HG03457 (cell line): Measurements from ENCODE around the gene PANK4.
"Not testable (repeated sequence)": the region's sequence is repeated elsewhere in the genome, so short reads cannot be mapped to it uniquely, and the experiment has no call there.

Experiments
- ATAC-seq: cut with Tn5 transposase; IDR thresholded peaks from one replicate; pipeline ENCODE4 v1.9.1; 2021; ENCODE audit warnings: moderate number of reproducible peaks; ENCODE audit not compliant: unreplicated experiment

Gene PANK4

DNA sequence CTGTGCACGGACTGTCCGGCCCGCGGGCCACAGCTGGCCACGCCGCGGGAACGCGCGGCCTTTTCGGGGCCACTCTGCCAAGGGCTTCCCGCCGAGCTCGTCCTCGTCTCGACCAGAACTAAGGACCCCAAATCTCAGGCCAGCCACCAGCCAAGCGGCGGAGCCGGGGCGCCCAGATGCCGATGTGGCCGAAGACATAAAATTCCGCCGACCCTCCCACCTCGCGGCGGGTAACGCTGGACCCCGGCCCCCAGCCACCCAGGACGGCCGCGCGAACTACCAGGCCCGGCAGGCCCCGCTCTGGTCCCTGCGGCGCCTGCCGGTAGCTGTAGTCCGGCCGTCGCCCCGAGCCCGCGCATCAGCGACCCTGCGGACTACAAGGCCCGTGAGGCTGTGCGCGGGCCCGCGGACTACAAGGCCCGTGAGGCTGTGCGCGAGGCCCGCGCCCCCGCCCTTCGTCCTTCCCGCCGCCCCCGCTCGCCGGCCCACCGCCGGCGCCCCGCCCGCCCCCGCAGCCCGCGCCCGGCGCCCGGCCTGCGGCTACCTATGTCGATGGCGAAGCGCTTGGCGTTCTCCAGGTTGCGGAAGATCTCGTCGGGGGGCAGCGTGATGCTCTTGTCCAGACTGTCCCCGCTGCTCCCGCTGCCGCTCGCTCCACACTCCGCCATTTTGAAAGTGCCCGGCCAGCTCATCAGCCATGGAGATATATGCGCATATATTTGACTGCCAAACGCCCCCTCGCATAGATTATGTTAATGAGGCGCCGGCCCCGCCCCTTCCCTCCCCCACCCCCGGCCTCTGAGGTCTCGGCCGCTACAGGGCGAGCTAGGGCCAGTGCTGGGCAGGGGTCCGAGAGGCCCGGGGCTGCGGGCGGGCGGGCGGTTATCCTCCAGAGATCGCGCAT, at the start of gene PANK4:
PANK4 (minus strand) TSS at position 677 of the 904 bp plus-strand sequence; CDS start at position 668, 9 bp downstream.
- peak; percentile 75 for ATAC-seq

DNA sequence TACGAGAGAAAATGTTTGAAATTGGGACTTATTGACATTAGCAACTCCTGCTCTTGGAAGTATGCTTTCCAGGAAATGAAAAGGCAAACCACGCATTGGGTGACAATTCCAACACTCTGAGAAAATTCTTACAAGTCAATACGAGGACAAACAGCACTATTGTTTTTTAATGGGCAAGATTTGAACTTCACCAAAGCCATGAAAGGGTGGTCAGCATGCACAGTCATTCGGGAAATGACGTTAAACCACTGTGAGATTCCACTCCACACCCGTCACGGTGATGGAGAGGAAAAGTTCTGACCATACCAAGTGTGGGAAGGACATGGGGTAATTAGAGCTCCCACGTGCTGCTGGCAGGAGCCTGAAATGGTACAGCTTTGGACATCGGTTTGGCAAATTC, 48.0 kb upstream of the PANK4 start:
- ATAC-seq = no peak

DNA sequence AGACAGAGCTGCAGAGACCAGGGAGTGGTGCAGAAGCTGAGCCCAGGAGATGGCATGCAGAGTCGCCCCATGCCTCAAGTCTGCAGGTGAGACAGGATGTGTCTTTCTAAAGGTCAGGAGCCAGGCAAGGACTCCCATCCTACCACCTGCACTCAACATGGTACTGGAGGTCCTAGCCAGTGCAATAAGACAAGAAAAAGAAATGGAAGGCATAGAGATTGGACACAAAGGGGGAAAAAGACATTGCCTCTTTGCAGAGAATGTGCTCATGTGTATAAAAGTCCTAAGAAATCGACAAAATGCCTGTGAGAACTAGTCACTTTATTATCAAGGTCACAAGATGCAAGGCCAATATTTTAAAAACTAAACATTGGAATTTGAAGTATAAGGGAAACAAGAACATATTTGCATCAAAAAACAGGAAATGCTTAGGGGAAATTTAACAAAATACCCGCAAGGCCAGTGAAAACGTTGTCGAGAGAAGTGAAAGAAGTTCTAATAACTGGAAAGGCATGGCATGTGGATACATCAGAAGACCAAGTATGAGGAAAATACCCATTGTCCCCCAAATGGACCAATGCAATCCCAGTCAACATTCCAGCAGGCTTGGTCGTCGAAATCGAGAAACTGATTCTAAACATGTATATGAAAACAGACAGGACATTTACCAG, 47.0 kb upstream of the PANK4 start:
- ATAC-seq = no peak

DNA sequence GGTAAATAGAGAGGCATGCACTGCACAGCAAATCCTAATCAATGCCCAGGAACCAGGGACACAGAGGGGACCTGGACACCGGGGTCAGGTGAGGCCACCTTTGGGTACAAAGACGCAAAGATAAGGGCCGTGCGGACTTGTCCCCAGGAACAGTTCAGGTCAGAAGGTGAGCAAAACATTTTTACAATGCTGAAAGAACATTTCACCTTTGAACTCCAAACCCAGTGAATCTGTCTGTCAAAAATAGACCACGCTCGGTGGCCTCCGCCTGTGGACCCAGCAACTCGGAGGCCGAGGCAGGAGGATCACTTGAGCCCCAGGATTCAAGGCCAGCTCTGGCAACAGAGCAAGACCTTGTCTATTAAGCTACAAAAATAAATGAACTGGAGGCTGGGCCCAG, 45.0 kb upstream of the PANK4 start:
- no peak for ATAC-seq

DNA sequence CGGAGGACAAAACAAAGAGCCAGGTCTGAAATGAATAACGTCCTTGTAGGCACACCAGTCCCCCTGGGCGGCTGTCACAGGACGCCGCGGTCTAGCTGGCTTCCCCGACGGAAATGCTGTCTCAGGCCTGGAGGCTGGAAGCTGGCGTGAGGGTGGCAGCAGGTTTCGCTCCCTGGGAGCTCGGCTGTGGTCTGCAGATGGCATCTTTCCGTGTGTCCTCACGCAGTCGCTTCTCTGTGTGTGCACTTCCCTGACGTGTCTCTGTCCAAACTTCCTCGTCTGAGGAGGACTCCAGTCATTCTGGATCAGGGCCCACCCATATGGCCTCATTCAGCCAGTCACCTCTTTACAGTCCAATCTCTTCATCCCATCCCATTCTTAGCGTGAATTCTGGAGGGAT, 43.9 kb upstream of the PANK4 start:
- no peak for ATAC-seq

DNA sequence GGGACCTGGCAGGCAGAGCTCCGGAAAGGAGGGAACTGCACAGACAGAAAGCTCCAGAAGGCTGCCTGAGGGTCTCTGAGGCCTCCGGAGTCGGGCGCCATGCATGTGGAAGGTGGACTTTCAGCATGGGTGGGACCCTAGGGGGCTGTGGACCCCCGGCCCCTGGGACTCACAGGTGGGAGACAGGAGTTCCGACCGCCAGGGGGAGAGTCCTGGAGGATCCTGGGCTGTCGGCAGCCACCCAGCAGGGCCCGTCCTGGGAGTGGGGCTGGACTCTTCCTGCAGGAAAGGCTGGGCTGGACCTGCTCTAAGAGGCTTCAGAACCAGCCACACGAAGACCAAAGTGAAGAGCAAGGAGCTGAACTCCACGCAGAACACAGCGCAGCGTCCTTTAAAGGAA, 43.3 kb upstream of the PANK4 start:
- not testable (repeated sequence) for ATAC-seq

DNA sequence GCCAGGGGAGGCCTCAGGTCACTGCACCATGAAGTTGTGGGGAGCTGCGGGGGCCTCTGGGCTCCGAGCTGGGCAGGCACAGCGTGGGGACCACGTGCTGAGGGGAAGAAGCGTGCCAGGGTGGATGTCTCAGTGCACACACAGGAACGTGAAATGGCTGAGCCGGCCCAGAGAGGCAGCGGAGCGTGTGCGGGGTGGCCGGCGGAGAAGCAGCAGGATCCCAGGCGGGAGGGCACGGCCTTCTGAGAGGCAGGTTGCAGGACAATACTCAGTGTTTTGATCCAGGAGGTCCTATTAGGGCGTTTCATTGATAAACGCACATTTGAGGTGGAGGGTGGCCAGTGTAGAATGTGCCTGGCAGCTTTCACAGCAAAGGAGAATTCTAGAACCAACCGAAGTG, 42.7 kb upstream of the PANK4 start:
- ATAC-seq = no peak

DNA sequence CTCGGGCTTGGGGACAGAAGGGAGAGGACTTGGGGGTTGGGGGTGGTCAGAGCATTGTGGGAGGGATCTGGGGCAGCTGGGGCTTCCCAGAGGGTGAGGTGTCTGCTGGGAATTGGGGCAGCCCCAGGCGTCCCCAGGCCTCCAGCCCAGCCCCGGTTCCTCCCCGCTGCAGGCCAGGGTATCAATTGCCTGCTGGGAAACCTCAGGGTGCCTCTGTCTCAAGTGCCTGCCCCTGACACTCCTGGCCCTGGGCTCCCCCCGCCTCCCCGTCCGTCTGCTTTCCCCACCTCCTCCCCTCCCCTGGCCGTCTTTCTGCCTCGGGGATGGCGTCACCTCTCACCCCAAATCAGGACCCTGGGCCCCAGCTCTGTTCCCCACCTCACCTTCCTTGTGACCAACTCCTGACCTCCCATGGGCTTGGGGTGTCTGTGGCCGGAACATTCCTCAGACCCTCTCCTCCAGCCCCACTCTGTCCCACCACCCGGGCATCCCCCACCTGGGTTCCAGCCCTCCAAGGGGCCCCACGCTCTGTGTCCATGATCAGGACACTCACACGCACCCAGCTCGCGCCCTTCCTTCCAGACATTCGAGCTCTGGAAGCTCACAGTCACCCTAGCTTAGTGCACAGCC, 41.9 kb upstream of the PANK4 start:
- ATAC-seq = not testable (repeated sequence)

DNA sequence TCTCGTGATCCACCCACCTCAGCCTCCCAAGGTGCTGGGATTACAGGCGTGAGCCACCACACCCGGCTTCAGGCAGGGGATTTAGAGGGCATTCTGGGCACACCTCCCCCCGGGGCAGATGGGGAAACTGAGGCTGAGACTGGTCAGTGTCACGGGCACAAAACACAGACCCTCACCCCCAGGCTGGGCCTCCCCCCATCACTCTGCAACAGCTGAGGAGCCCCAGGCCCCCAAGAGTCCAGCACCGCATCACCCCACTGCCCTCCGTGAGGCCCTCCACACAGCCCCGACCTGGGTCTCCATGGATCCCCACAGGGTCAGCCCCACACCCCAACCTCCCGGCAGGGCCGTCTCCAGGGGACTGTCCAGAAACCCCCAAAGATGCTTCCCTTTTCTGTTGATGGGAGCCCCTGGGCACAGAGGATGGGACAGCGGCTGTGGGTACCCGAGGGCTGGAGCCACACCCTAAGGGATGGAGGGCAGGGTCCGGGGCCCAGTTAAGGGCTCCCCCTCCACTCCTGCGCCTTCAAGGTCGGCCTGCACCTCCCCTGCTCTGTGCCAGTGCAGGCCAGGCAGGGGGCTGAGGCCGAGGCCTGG, 40.8 kb upstream of the PANK4 start:
- no peak for ATAC-seq

DNA sequence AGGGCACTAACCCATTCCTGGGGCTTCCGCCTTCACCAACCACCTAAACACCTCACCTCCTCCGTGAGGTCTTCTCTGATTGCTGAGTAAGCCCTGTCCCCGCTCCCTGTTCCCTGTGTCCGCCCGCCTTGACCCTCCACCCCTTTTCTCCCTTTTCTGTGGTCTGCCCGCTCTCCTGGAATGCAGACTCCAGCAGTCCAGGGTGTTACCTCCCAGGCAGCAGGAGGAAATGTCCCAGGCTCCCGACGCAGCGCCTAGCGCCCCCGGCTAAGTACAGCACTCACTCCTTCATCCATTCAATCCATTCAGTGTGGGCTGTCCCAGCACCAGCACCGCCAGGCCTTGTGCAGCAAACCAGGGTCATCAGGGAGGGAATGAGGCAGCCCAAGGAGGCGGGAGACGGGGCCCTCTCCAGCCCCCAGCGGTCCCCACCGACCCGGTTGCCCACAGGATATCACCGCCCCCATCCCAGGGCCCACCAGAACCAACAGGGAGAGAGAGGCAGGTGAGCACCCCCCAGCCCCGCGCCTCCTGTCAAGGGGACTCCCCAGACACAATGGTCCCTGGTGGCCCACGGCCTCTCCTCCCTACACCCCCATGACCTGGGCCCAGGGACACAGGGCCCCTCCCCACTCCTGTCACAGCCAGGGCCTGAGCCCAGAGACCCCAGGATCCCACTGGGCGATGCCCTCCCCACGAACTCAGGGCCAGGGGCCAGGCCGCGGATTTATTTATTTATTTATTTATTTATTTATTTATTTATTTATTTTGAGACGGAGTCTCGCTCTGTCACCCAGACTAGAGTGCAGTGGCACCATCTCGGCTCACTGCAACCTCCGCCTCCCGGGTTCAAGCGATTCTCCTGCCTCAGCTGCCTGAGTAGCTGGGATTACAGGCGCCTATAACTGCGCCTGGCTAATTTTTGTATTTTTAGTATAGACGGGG, 40.0 kb upstream of the PANK4 start:
- ATAC-seq = no peak

DNA sequence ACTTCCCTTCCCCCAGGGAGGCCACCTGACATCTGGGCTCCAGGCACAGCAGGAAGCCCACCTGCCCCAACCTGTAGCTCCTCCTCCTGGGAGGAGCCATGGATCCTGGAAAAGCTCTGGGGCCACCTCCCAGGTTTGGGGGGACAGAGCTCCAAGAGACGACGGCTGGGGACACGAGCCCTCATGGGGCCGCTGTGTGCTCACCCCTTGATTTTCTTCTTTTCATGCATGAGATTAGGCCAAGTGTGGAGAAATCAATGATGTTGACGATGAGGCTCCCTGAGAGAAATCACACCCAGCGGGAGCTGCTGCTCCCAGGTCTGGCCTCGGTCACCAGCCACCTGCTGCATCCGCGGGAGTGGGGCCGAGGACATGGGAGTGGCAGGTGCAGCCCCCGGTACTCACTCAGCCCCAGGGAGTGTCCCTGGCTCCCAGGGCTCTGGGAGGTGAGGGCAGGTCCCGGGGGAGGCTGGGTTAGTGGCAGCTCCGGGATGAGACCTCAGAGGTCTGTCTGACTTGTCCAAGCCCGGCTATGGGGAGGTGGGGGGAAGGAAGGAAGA, 38.5 kb upstream of the PANK4 start:
- ATAC-seq = no peak

DNA sequence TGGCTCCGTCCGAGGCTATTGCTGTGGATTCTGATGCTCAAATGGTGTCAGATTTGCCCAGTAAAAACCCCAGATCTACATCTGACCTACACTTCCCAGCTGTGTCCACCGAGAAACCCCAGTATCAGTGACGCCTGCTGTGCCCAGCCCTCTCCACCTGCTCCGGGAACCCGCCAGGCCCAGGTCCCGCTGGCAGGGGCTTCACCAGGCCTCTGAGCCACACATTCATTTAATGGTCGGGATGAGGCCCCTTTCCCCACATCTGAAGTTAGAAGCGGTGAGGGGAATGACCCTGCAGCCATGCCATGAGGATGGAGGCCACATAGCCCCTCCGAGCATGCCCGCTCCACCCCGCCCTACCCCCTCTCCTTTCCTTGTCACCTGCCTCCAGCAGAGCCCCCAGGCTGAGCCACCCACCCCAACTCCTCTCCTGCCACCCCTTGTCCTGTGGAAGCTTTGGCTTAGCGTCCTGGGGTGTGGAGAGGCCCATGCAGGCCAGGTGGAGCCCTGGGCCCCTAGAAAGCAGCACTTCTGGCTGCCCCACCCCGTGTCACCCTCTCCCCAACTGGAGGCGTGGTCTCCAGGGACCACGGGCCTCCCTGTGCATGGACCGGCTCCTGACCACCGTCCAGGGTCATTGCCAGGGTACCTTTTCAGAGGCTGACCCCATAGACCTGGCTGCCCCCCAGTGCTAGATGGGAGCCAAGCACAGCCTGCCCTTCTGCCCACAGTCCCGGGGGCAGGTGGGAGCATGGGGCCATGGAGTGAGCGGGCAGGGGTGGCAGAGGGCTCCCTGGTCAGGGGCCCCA, 37.8 kb upstream of the PANK4 start:
- no peak for ATAC-seq

DNA sequence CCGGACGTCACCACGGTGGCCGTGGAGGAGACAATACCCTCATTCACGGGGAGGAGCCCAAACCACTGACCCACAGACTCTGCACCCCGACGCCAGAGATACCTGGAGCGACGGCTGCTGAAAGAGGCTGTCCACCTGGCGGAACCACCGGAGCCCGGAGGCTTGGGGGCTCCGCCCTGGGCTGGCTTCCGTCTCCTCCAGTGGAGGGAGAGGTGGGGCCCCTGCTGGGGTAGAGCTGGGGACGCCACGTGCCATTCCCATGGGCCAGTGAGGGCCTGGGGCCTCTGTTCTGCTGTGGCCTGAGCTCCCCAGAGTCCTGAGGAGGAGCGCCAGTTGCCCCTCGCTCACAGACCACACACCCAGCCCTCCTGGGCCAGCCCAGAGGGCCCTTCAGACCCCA, 36.8 kb upstream of the PANK4 start:
- no peak for ATAC-seq

DNA sequence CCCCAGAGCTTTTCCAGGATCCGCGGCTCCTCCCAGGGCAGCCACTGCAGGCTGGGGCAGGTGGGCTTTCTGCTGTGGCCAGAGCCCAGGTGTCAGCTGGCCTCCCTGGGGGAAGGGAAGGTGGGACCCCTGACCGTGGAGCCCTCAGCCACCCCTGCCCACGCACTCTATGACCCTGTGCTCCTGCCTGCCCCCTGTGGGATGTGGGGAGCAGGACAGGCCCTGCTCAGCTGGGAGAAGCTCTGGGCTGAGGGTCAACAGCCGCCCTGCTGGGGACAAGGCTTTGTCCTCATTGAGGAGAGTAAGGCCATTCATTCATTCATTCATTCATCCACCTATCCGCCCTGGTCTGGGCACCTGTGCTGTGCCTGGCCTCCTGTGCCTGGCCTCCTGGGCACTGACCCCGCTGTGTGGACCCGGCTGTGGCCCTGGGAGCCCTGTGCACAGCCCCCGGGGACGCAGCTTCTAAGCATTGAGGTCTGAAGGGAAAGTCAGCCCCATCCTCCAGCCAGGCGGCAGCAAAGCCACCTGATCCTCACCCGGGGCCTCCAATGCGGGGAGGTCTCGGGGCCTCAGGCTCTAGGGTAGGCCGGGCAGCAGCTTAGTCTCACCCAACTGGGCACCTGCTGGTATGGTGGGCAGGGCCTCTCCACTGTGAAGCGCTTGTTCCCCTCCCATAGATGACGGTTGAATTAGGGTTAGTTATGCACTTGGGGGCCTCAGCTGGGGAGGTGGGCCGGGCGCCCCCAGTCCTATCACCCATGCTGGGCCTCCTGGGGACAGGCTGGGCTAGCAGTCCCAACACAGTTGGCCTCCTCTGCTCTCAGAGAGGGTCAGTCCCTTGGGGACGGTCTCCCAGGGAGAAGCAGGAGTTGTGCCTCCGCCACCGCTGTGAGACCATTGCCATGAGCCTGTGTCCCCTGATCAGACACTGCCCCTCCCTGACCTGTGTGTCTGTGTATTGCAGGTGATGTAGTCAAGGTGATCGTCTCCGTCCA, 35.8 kb upstream of the PANK4 start:
- no peak for ATAC-seq

DNA sequence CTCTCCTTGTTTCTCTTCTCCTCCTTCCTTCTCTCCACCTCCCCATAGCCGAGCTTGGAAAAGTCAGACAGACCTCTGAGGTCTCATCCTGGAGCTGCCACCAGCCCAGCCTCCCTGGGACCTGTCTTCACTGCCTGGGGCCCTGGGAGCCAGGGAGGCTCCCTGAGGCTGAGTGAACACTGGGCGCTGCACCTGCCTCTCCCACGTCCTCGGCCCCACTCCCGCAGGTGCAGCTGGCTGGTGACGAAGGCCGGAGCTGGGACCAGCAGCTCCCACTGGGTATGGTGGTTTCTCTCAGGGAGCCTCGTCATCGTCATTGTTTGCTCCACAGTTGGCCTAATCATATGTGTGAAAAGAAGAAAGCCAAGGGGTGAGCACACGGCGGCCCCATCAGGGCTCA, 35.0 kb upstream of the PANK4 start:
- ATAC-seq = no peak

DNA sequence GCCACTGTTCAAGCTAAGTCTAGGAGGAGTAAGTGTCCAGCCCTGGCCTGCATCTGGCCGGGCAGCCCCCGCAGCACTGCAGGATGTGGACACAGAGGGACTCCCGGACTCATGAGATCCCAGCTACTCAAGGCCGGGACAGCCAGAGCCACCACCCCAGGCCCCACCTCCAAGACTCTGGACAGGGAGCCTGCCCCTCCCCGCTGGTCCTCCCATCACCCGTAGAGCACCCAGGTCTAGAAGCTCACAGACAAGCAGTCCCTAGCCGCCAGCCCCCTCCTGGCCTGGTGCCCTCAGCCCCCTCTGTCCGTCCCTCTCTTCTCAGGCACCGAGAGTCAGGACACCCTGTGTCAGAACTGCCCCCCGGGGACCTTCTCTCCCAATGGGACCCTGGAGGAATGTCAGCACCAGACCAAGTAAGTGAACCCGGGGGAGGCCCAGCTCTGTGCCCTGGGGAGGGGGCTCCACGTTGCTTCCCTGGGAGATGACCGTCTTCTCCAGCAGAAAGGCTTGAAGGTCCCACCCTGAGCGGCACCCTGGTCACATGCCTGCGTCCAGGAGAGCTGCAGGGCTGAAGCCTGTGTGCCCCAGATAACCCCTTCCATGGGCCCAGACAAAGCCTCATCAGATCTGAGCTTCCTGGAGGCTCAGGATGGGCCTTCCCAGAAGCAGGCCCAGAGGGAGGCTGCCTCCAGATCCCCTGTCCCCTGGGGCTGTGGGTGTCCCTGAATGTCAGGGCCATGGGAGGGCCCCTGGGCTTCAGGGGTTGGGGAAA, 34.1 kb upstream of the PANK4 start:
- ATAC-seq = no peak
